Activated T-cell treated with anti-CD3 and anti-CD28 coated beads, Interleukin-2, amount 50 U/mL, for 24 hours (primary cell): ENCODE data around the gene ATXN7L3.
A peak's percentile ranks its signal among the peaks of the same experiment; 100 is the strongest.

Source experiments
- DNase-seq: peaks from one replicate; pipeline ENCODE4 v3.0.0-alpha.2; 2020
- H3K27ac Mint-ChIP-seq: 2 replicates; pipeline ENCODE4 v1.8.0; 2020; ENCODE audit warnings: mild to moderate bottlenecking, mixed read lengths
- H3K27me3 Mint-ChIP-seq: 2 replicates; pipeline ENCODE4 v1.8.0; 2020; ENCODE audit warnings: mixed read lengths
- H3K36me3 Mint-ChIP-seq: 2 replicates; pipeline ENCODE4 v1.8.0; 2020; ENCODE audit warnings: low read depth, mixed read lengths
- H3K4me1 Mint-ChIP-seq: 2 replicates; pipeline ENCODE4 v1.8.0; 2020; ENCODE audit warnings: low read depth, mixed read lengths
- H3K4me3 Mint-ChIP-seq: 2 replicates; pipeline ENCODE4 v1.8.0; 2020; ENCODE audit warnings: mild to moderate bottlenecking, moderate library complexity, mixed read lengths
- H3K9me3 Mint-ChIP-seq: 2 replicates; pipeline ENCODE4 v1.8.0; 2020; ENCODE audit warnings: mixed read lengths

ATXN7L3 gene

GRCh38 chr17:44221084-44221861, 21.6 kb upstream of the ATXN7L3 start:
- no peaks in the 10 kb centered on the region for H3K9me3 Mint-ChIP-seq
- peak; percentile 80 for DNase-seq
- H3K4me1 Mint-ChIP-seq, result peaks cover 21% of the 10 kb centered on the region
- peak overlapping the region; percentile 92 for H3K27ac Mint-ChIP-seq
- H3K27me3 Mint-ChIP-seq, result no peaks in the 10 kb centered on the region
- H3K36me3 Mint-ChIP-seq, result peaks cover 30% of the 10 kb centered on the region
- H3K4me3 Mint-ChIP-seq, result peak overlapping the region; percentile 90

GRCh38 chr17:44220213-44221083, 20.8 kb upstream of the ATXN7L3 start:
- Mint-ChIP-seq H3K4me3 (peak overlapping the region; percentile 90), H3K36me3 (peaks cover 38% of the 10 kb centered on the region), H3K27ac (peak overlapping the region; percentile 95), H3K27me3 (no peaks in the 10 kb centered on the region), H3K4me1 (peaks cover 29% of the 10 kb centered on the region), H3K9me3 (no peaks in the 10 kb centered on the region)
- peak; percentile 81 for DNase-seq

- peaks cover 37% of the 10 kb centered on the region for H3K4me1 Mint-ChIP-seq
- DNase-seq, result peak; percentile 83
- peak within 1 kb of the TSS; percentile 91 for H3K4me3 Mint-ChIP-seq
- H3K36me3 Mint-ChIP-seq, result peaks cover 46% of the 10 kb centered on the region
- H3K27ac Mint-ChIP-seq, result peak within 1 kb of the TSS; percentile 95
- H3K27me3 Mint-ChIP-seq, result no peaks in the 10 kb centered on the region
- H3K9me3 Mint-ChIP-seq, result no peaks in the 10 kb centered on the region
Measured at GRCh38 chr17:44219616-44220212, 20.0 kb upstream of the ATXN7L3 start, which contains the start of gene UBTF. Gene UBTF, minus strand, starts transcription at chr17:44219675. Its CDS starts 1,446 bp downstream, at chr17:44218229.

- DNase-seq, result no peak
- Mint-ChIP-seq H3K4me1 (peaks cover 42% of the 10 kb centered on the region), H3K36me3 (peaks cover 51% of the 10 kb centered on the region), H3K27me3 (no peaks in the 10 kb centered on the region), H3K4me3 (peak overlapping the region; percentile 58), H3K27ac (no peak overlapping the region), H3K9me3 (no peaks in the 10 kb centered on the region)
Measured at GRCh38 chr17:44219108-44219615, 19.5 kb upstream of the ATXN7L3 start.

DNA sequence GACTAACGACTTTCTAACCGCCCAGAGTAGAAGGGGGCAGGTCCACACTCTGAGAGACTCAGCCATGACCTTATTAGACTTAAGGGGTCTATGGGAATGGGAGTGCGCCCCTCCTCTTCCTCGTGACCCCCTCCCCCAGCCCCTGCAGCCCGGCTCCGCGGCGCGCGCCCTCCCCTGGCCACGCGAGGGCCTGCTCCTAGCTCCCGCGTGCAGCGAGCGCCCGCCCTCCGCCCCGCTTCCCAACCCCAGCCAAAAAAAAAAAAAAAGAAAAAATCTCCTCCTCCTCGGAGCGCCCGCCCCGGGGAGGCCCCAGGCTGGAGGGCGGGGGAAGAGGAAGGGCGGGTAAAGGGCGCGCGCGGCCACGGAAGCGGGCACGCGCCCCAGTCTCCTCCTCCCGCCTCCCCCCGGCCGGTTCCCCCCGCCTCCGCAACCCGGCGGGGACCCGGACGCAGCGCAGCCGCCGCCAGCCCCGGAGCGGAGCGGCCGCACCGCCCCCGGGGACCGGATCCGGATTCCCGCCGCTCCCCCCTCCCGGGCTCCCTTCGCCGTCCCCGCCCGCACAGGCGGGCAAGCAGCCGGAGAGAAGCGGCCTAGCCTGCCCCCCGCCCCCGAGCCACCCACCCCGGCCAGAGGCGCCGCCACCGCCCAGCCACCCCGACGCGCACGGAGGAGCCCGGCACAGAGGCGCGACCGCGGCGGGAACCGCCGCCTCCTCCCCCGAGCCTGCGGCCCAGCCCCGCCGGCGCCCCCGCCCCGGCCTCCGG, 18.8 kb upstream of the ATXN7L3 start:
- peaks cover 49% of the 10 kb centered on the region for H3K4me1 Mint-ChIP-seq
- peak overlapping the region; percentile 91 for H3K4me3 Mint-ChIP-seq
- peak; percentile 92 for DNase-seq
- no peaks in the 10 kb centered on the region for H3K9me3 Mint-ChIP-seq
- no peaks in the 10 kb centered on the region for H3K27me3 Mint-ChIP-seq
- H3K27ac Mint-ChIP-seq, result peak overlapping the region; percentile 96
- H3K36me3 Mint-ChIP-seq, result peaks cover 58% of the 10 kb centered on the region

DNA sequence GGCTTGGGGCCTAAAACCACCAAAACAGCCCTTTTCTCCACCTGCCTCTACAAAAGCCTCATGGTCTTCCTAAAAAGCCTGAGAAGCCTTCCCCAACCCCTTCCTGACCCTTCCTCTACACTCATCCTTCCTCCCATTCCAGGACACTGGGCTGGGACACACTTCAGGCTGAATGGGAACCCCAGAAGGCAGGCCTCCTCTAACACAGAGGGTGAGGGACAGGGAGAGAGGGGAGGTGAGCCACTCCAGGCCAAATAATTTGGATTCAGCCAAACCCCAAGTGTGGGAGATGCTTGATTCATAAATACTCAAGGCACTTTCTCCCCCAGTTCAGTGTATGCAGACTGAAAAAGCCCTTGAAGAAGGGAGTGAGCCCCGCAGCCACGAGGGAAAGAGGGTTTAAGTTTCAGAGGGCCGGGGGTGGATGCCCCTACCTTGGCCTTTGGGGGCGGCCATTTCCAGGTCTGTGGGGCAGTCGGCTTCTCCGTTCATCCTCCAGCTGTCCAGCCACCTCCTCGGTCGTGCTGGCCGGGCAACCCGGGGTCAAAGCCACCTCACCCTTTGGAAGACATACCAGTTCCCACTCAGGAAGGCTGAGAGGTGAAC, 18.2 kb upstream of the ATXN7L3 start:
- Mint-ChIP-seq H3K4me1 (peaks cover 54% of the 10 kb centered on the region), H3K36me3 (peaks cover 64% of the 10 kb centered on the region), H3K9me3 (no peaks in the 10 kb centered on the region), H3K27me3 (no peaks in the 10 kb centered on the region), H3K27ac (peak overlapping the region; percentile 96), H3K4me3 (peak overlapping the region; percentile 91)
- DNase-seq, result no peak

- H3K9me3 Mint-ChIP-seq, result no peaks in the 10 kb centered on the region
- peaks cover 51% of the 10 kb centered on the region for H3K4me1 Mint-ChIP-seq
- peaks cover 71% of the 10 kb centered on the region for H3K36me3 Mint-ChIP-seq
- no peaks in the 10 kb centered on the region for H3K27me3 Mint-ChIP-seq
- no peak for DNase-seq
- H3K4me3 Mint-ChIP-seq, result peak overlapping the region; percentile 91
- peak overlapping the region; percentile 96 for H3K27ac Mint-ChIP-seq
Measured at GRCh38 chr17:44216694-44217093, 17.0 kb upstream of the ATXN7L3 start.

GRCh38 chr17:44216173-44216572, 16.5 kb upstream of the ATXN7L3 start:
- H3K36me3 Mint-ChIP-seq, result peaks cover 71% of the 10 kb centered on the region
- peak overlapping the region; percentile 96 for H3K27ac Mint-ChIP-seq
- H3K4me1 Mint-ChIP-seq, result peaks cover 55% of the 10 kb centered on the region
- H3K4me3 Mint-ChIP-seq, result peak overlapping the region; percentile 91
- peak; percentile 37 for DNase-seq
- no peaks in the 10 kb centered on the region for H3K27me3 Mint-ChIP-seq
- H3K9me3 Mint-ChIP-seq, result no peaks in the 10 kb centered on the region

GRCh38 chr17:44214896-44215295, 15.2 kb upstream of the ATXN7L3 start:
- H3K36me3 Mint-ChIP-seq, result peaks cover 75% of the 10 kb centered on the region
- H3K4me1 Mint-ChIP-seq, result peaks cover 63% of the 10 kb centered on the region
- peak overlapping the region; percentile 91 for H3K4me3 Mint-ChIP-seq

DNA sequence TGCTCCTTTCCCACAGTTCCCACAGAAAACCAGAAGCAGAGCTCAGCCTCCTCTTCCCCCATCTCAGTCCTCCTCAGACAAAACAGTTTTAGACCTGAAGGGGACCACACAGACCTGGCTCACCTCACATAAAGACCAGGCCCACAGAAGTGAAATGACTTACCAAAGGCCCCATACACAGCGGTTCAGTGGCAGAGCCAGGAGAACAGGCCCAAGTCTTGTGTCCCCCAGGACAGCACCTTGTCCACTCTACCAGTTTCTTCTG, 14.5 kb upstream of the ATXN7L3 start:
- Mint-ChIP-seq H3K36me3 (peaks cover 83% of the 10 kb centered on the region), H3K27ac (peak overlapping the region; percentile 96), H3K4me3 (peak overlapping the region; percentile 47), H3K4me1 (peaks cover 70% of the 10 kb centered on the region), H3K27me3 (no peaks in the 10 kb centered on the region), H3K9me3 (no peaks in the 10 kb centered on the region)
- no peak for DNase-seq

More at GRCh38 chr17:44214896-44215295, 15.2 kb upstream of the ATXN7L3 start:
- DNase-seq, result no peak
- Mint-ChIP-seq H3K27ac (peak overlapping the region; percentile 96), H3K27me3 (no peaks in the 10 kb centered on the region), H3K9me3 (no peaks in the 10 kb centered on the region)

GRCh38 chr17:44213403-44214229, 13.9 kb upstream of the ATXN7L3 start:
- Mint-ChIP-seq H3K4me1 (peaks cover 75% of the 10 kb centered on the region), H3K4me3 (peak overlapping the region; percentile 47)

DNA sequence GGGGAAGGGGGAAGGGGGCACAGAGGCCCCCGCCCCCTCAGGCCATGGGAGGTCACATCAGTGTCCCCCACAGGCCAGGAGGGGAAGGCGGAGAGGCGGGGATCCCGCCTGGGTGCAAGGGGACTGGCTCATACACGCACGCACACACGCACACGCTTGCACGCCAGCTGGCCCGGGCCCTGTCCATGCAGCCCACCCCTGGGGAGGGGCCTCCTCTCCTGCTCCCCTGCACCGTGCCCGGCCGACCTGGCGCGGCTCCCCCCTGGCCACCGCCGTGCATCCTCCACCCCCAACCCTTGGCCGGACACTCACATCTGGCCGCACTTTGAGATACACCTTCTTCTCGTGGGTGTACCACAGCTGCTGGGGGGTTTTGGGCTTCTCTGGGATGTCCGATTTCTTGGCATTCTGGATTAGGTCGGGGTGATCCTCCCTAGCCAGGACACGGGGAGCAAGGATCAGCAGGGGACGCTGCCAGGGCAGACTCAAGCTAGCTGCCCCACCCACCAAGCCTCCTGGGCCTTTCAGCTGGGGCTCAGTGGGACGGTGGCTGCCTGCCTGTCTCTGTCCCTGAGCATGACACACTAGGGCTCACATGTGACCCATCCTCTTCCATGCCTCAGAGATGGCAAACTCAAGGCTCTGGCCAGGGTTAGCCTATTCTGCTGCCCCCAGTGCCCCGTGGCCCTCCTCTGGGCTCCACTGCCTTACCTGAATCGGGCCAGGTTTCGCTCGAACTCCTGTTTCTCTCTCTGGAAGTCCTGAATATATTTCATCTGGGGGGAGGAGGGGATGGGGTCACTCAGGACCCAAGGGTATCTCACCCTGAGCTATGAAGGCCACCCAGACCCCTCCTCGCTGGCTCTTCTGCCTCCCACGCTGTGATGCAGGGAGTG, 13.1 kb upstream of the ATXN7L3 start:
- Mint-ChIP-seq H3K27me3 (no peaks in the 10 kb centered on the region), H3K4me3 (peak overlapping the region; percentile 1), H3K4me1 (peaks cover 82% of the 10 kb centered on the region), H3K27ac (peak overlapping the region; percentile 96), H3K9me3 (no peaks in the 10 kb centered on the region), H3K36me3 (peaks cover 92% of the 10 kb centered on the region)
- no peak for DNase-seq

More at GRCh38 chr17:44213403-44214229, 13.9 kb upstream of the ATXN7L3 start:
- H3K27me3 Mint-ChIP-seq, result no peaks in the 10 kb centered on the region
- H3K27ac Mint-ChIP-seq, result peak overlapping the region; percentile 96
- H3K36me3 Mint-ChIP-seq, result peaks cover 88% of the 10 kb centered on the region
- no peak for DNase-seq
- no peaks in the 10 kb centered on the region for H3K9me3 Mint-ChIP-seq
